ENCODE measurements around the gene FHL5.

Gene FHL5

DNA sequence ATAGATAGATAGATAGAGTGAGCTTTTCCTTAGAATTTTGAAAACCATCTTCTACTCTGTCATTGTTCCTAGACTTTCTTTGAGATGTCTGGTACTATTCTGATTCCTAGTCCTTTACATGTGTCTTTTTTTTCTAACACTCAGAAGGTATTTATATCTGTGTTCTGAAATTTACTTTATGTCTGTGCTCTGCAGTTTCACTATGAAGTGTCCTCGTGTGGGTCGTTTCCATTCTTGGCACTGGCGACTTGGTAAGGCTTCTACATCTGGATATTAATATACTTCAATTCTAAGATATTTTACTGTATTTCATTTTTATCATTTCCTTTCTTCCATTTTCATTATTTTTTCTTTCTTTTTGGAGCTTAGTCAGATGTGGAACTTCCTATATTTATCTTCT lies 87.0 kb downstream of the FHL5 start:
- H3K9me3 ChIP-seq (ENCODE audit: control insufficient read depth, insufficient read depth, low read length), result no peaks in the 10 kb centered on the region

DNA sequence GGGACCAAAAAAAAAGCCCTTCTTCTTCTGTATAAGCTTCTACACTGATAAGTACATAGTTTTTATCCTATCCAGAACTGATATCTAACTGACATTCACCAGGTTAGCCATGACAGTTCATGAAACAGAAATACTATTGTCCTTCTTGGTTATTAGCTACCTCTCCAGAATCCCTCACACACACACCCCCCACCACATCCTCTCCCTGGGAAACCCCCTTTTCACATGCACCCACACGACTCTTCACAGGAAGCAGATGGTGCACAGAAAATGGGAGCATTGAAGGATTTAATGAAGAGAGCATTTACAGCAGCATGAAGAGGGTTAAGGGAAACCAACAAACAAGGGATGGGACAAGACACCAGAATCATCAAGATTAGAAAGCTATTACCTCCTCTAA lies 88.9 kb downstream of the FHL5 start:
- Histone ChIP-seq H3K9me2 (replicated peaks; ENCODE audit: control insufficient read depth, low read length) (no peaks in the 10 kb centered on the region), H3K27ac (ENCODE audit: low read depth, low read length) (no peak overlapping the region), H3K4me1 (ENCODE audit: control insufficient read depth, low read length) (no peaks in the 10 kb centered on the region), H3F3A (ENCODE audit: control insufficient read depth, insufficient read depth) (no peaks in the 10 kb centered on the region), H3K4me3 (ENCODE audit: low read length) (no peak overlapping the region), H4K20me1 (ENCODE audit: control insufficient read depth, insufficient read depth, low read depth, low read length) (no peaks in the 10 kb centered on the region), H3K36me3 (ENCODE audit: control insufficient read depth, low read length) (no peaks in the 10 kb centered on the region), H3K9me3 (ENCODE audit: control insufficient read depth, insufficient read depth, low read length) (no peaks in the 10 kb centered on the region), H3K79me2 (ENCODE audit: control insufficient read depth, low read length) (no peaks in the 10 kb centered on the region), H3K4me2 (ENCODE audit: low read length) (no peak overlapping the region), H3K27me3 (ENCODE audit: control insufficient read depth, low read length) (no peaks in the 10 kb centered on the region; the same call in 1 of the 2 replicates)
- TF ChIP-seq EZH2phosphoT487 (IDR thresholded peaks at IDR 0.05; ENCODE audit: borderline replicate concordance, low read length), result no peak
- no peak for TF ChIP-seq CTCF (IDR thresholded peaks at IDR 0.05; ENCODE audit: low read depth, low read length, poor library complexity, severe bottlenecking)

More for the DNA sequence above, 87.0 kb downstream of the FHL5 start:
- Histone ChIP-seq H3K36me3 (ENCODE audit: control insufficient read depth, low read length) (no peaks in the 10 kb centered on the region), H3F3A (ENCODE audit: control insufficient read depth, insufficient read depth) (no peaks in the 10 kb centered on the region), H3K27ac (ENCODE audit: low read depth, low read length) (no peak overlapping the region), H3K4me3 (ENCODE audit: low read length) (no peak overlapping the region), H3K9me2 (replicated peaks; ENCODE audit: control insufficient read depth, low read length) (no peaks in the 10 kb centered on the region), H3K79me2 (ENCODE audit: control insufficient read depth, low read length) (no peaks in the 10 kb centered on the region), H4K20me1 (ENCODE audit: control insufficient read depth, insufficient read depth, low read depth, low read length) (no peaks in the 10 kb centered on the region), H3K4me2 (ENCODE audit: low read length) (no peak overlapping the region), H3K4me1 (ENCODE audit: control insufficient read depth, low read length) (no peaks in the 10 kb centered on the region), H3K27me3 (ENCODE audit: control insufficient read depth, low read length) (no peaks in the 10 kb centered on the region; the same call in 1 of the 2 replicates)
- TF ChIP-seq EZH2phosphoT487 (IDR thresholded peaks at IDR 0.05; ENCODE audit: borderline replicate concordance, low read length), result no peak
- TF ChIP-seq CTCF (IDR thresholded peaks at IDR 0.05; ENCODE audit: low read depth, low read length, poor library complexity, severe bottlenecking), result no peak

GRCh38 chr6:96652552-96652951 lies 89.6 kb downstream of the FHL5 start:
- Histone ChIP-seq H3K4me2 (ENCODE audit: low read length) (no peak overlapping the region), H3K79me2 (ENCODE audit: control insufficient read depth, low read length) (no peaks in the 10 kb centered on the region), H3F3A (ENCODE audit: control insufficient read depth, insufficient read depth) (no peaks in the 10 kb centered on the region), H3K27ac (ENCODE audit: low read depth, low read length) (no peak overlapping the region), H3K27me3 (ENCODE audit: control insufficient read depth, low read length) (no peaks in the 10 kb centered on the region), H4K20me1 (ENCODE audit: control insufficient read depth, insufficient read depth, low read depth, low read length) (no peaks in the 10 kb centered on the region), H3K4me3 (ENCODE audit: low read length) (no peak overlapping the region), H3K36me3 (ENCODE audit: control insufficient read depth, low read length) (no peaks in the 10 kb centered on the region), H3K9me3 (ENCODE audit: control insufficient read depth, insufficient read depth, low read length) (no peaks in the 10 kb centered on the region), H3K4me1 (ENCODE audit: control insufficient read depth, low read length) (no peaks in the 10 kb centered on the region), H3K9me2 (replicated peaks; ENCODE audit: control insufficient read depth, low read length) (no peaks in the 10 kb centered on the region)
- TF ChIP-seq EZH2phosphoT487 (IDR thresholded peaks at IDR 0.05; ENCODE audit: borderline replicate concordance, low read length) (no peak), CTCF (IDR thresholded peaks at IDR 0.05; ENCODE audit: low read depth, low read length, poor library complexity, severe bottlenecking) (no peak)

DNA sequence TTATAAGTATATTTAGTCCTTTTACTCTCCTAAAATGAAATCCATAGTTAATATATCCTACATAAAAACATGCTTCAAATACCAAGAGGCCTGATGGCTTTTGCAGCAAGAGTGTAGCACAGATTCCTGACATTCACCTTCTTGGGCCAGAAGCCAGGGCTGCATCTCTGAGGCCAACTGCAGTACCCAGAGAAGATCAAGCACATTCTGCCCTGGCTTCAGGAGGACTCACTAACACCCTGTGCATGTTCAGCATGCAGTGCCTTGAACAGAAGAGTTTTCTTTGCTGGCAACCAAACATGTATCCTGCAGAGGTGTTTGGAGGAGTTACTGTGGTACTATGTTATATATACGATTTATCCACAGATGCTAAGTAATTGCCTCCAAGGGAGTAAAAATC lies 90.3 kb downstream of the FHL5 start:
- H4K20me1 ChIP-seq (ENCODE audit: control insufficient read depth, insufficient read depth, low read depth, low read length), result no peaks in the 10 kb centered on the region
- H3K4me1 ChIP-seq (ENCODE audit: control insufficient read depth, low read length), result no peaks in the 10 kb centered on the region
- H3K36me3 ChIP-seq (ENCODE audit: control insufficient read depth, low read length), result no peaks in the 10 kb centered on the region
- H3K27ac ChIP-seq (ENCODE audit: low read depth, low read length), result no peak overlapping the region
- H3K79me2 ChIP-seq (ENCODE audit: control insufficient read depth, low read length), result no peaks in the 10 kb centered on the region
- no peaks in the 10 kb centered on the region for H3K9me3 ChIP-seq (ENCODE audit: control insufficient read depth, insufficient read depth, low read length)
- H3K27me3 ChIP-seq (ENCODE audit: control insufficient read depth, low read length), result no peaks in the 10 kb centered on the region
- H3K4me2 ChIP-seq (ENCODE audit: low read length), result no peak overlapping the region
- no peaks in the 10 kb centered on the region for H3F3A ChIP-seq (ENCODE audit: control insufficient read depth, insufficient read depth)
- no peak for TF ChIP-seq CTCF (IDR thresholded peaks at IDR 0.05; ENCODE audit: low read depth, low read length, poor library complexity, severe bottlenecking)
- TF ChIP-seq EZH2phosphoT487 (IDR thresholded peaks at IDR 0.05; ENCODE audit: borderline replicate concordance, low read length), result no peak
- H3K4me3 ChIP-seq (ENCODE audit: low read length), result no peak overlapping the region
- no peaks in the 10 kb centered on the region for H3K9me2 ChIP-seq (replicated peaks; ENCODE audit: control insufficient read depth, low read length)

Data from DOHH2 (cell line).